ENCODE results near the gene TINAGL1.

Gene TINAGL1

GRCh38 chr1:31576201-31576669 lies at the start of gene TINAGL1:
TINAGL1 (plus strand) TSS chr1:31576515; CDS start chr1:31577149, 634 bp downstream.
- no peak for DNase-seq (ENCODE audit: low read depth in 2 of 2)

DNA sequence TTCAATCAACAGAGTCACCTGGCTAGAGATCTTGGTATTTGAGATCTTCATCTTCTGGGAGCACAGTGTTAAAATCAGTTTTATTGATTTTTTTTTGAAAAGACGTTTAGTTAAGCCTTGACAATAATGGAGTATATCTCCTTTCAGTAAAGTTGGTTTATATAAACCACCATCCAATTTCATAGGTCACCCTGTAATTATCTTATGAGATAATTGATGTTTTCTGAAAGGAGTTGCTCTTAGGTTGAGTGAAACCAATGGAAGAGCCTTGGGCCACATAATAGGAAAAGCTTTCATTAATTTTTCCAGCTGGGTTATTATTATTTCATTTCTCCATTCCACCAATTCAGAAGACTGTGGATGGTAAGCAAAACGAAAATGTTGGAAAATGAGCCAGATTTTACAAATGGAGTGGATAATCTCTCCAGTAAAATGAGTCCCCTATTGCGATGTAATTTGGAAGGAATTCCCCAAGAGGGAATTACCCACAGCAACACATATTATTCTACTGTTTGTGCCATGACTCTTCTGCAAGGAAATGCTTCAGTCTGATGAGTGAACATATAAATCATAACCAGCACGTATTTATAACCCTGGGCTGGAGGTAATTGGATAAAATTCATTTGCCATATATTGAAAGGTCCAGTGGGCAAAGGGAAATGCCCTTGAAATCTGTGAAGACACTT lies 46.2 kb upstream of the TINAGL1 start:
- no peak for DNase-seq (ENCODE audit: low read depth in 2 of 2)

DNA sequence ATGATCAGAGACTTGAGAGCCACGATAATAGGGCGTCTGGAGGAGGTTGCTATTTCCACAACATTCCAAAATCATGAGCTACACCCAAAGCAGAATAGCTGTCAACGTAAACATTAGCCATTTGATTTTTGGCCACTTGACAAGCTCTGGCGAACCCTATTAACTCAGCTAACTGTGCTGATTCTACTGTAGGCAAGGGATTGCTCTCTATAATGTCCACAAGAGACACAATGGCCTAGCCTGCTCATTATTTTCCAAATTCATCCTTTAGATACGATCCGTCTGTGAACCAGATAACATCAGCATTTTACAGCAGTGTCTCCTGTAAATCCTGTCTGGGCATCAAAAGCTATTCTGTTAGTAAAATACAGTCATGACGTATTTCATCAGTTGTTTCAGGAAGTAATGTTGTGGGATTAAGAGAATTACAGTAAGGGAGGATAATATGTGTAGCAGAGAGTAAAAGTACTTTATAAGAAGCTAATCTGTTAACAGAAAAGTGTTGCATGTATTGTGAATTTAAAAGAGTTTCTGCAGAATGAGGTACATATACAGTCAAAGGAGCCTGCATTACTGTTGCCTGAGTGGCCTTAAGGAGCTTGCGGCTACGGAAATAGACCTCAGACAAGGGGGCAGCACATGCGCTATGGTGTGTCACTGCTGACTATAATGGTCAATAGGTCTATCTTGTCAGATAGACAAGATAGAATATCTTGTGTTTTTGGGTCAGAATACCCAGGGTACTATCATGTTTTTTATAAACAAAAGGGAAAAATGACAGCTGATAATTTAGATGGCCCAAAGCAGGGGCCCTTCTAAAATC lies 44.9 kb upstream of the TINAGL1 start:
- DNase-seq (ENCODE audit: low read depth in 2 of 2) = no peak

GRCh38 chr1:31532173-31532572 lies 44.1 kb upstream of the TINAGL1 start:
- DNase-seq (ENCODE audit: low read depth in 2 of 2) = no peak

DNA sequence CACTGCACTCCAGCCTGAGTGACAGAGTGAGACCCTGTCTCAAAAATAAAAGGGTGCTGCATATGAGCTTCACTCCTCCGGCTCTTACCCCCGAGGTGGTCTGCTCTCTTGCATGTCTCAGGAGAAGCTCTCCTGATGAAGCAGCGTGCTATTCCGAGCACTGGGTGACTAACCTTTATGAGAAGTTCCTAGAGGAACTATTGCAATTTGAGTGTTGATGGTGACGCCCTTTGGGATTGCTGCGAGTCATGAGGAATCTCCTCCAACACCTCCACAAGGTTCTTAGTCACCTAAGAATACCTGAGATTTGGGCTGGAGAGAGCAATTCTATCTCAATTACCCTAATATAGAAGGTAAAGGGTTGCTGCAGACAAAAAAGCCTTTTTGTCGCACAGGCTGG lies 40.8 kb upstream of the TINAGL1 start:
- no peak for DNase-seq (ENCODE audit: low read depth in 2 of 2)

DNA sequence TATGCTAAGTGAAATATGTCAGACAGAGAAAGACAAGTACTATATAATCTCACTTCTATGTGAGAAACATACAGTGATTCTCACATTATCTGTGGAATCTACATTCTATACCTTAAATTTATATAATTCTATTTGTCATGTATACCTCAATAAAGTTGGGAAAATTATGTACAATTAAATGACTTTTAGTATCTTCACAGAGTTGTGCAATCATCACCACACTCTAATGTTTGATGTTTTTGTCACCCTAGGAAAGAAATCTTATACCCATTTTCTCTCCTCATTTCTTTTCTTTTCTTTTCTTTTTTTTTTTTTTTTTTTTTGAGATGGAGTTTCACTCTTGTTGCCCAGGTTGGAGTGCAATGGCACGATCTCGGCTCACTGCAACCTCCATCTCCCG lies 37.0 kb upstream of the TINAGL1 start:
- DNase-seq (ENCODE audit: low read depth in 2 of 2) = no peak

GRCh38 chr1:31541194-31541593 lies 35.1 kb upstream of the TINAGL1 start:
- no peak for DNase-seq (ENCODE audit: low read depth in 2 of 2)

DNA sequence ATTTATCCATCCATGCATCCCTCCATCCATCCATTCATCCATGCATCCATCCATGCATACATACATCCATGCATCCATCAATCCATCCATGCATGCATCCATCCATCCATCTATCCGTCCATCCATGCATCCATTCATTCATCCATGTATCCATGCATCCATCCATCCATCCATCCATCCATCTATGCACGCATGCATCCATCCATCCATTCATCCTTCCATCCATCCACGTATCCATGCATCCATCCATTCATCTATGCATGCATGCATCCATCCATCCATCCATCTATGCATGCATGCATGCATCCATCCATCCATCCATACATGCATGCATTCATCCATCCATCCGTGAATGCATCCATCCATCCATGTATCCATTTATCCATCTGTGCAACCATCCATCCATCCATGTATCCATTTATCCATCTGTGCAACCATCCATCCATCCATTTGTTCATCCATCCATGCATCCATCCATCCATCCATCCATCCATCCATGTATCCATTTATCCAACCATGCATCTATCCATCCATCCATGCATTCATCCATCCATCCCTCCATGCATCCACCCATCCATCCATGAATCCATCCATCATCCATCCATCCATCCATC lies 30.3 kb upstream of the TINAGL1 start:
- no peak for DNase-seq (ENCODE audit: low read depth in 2 of 2)

DNA sequence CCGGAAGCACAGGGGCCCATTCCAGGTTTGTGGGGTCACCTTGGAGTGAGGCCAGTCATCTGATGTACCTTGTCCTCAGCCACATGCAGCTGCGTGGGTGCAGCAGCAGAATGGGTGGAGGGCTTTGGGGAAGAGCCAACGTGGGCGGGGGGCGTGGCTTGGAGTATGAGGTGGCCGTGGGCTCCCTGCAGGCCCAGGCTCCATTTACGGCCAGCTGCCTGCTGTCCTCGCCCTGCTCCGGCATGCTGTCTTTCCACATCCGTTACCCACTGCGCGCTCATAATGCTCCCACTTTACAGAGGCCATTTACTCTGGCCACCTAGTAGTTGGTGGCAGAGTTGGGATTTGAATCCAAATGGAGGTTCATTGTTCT lies 27.8 kb upstream of the TINAGL1 start:
- no peak for DNase-seq (ENCODE audit: low read depth in 2 of 2)

- peak; percentile 78 to 91 for DNase-seq (ENCODE audit: low read depth in 2 of 2)
Measured at GRCh38 chr1:31548907-31549808, 27.2 kb upstream of the TINAGL1 start.

DNA sequence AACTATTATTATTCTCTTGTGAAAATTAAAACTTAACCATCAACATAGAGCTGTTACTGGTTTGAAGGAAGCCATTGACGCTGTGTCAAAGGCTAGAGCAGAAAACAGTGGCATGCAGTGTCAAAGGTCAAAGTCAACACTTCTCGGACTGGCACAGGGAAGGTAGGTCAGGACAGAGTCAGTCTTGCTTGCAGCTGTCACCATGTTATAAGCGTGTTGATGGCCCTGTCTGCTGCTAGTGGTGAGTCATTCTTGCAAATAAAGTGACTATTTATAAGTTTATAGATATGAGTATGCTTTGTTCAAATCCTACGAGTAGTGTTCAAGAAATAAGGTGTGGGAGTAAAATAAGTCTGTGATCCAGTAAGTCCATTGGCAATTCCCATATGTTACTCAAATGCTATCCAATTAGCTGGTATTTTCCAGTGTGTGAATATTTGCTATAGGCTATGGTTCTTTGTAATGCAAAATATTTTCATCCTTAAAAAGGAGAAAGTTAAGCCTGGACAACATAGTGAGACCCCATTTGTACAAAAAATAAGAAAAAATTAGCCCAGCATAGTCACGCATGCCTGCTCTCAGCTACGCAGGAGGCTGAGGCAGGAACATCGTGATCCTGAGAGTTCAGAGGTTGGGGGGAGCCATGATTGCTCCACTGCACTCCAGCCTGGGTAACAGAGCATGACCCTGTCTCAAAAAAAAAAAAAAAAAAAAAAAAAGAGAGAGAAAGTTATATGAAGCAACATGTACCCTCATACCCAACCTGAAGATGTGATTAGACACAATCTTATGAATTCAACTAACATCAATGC lies 26.3 kb upstream of the TINAGL1 start:
- no peak for DNase-seq (ENCODE audit: low read depth in 2 of 2)

DNA sequence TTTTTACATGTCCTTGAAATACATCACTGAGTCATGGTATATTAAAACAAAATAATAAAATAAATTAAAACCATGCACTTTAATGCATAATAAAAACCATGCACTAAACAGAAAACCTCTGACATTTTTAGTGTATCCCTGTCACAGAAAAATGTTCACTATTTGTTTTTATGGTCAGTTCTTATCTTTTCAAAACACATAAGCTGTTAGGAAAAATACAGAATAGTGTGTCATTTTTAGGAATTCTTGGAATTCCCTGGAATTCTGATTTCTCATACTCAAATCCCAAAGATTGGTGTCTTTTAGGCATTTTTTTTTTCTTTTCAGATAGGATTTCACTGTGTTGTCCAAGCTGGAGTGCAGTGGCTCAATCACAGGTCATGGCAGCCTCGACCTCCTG lies 25.1 kb upstream of the TINAGL1 start:
- no peak for DNase-seq (ENCODE audit: low read depth in 2 of 2)

- DNase-seq (ENCODE audit: low read depth in 2 of 2) = no peak
Measured at GRCh38 chr1:31552489-31552888, 23.8 kb upstream of the TINAGL1 start.

DNA sequence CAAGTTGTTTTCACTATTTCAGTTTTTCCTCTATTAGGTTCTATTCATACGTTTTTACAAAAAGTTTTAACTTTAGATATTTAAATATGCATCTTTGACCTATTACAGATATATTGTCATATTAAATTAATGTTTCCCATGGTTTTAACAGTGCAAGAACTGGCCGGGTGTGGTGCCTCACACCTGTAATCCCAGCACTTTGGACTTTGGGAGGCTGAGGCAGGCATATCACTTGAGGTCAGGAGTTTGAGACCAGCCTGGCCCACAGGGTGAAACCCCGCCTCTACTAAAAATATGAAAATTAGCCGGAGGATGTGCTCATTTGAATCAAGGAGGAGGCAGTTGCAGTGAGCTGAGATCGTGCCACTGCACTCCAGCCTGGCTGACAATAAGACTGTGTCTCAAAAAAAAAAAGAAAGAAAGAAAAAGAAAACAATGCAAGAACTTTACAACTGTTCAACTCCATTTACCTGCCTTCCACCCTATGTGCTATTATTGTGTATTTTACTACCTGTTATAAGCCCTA lies 19.8 kb upstream of the TINAGL1 start:
- no peak for DNase-seq (ENCODE audit: low read depth in 2 of 2)

- DNase-seq (ENCODE audit: low read depth in 2 of 2) = no peak
Measured at GRCh38 chr1:31559715-31560114, 16.6 kb upstream of the TINAGL1 start.

GRCh38 chr1:31560394-31560793 lies 15.9 kb upstream of the TINAGL1 start:
- DNase-seq (ENCODE audit: low read depth in 2 of 2) = no peak

GRCh38 chr1:31562707-31563360 lies 13.5 kb upstream of the TINAGL1 start:
- no peak for DNase-seq (ENCODE audit: low read depth in 2 of 2)

- no peak for DNase-seq (ENCODE audit: low read depth in 2 of 2)
Measured at GRCh38 chr1:31564606-31564989, 11.7 kb upstream of the TINAGL1 start.

- DNase-seq (ENCODE audit: low read depth in 2 of 2) = no peak
Measured at GRCh38 chr1:31567956-31568570, 8.3 kb upstream of the TINAGL1 start.

Data from stimulated activated CD4-positive, alpha-beta T cell treated with anti-CD3 and anti-CD28 coated beads, Interleukin-4, amount 100 ng/mL, for 48 hours (primary cell).